ENCODE data around the gene AFAP1.

- TF ChIP-seq, protein P1, sequence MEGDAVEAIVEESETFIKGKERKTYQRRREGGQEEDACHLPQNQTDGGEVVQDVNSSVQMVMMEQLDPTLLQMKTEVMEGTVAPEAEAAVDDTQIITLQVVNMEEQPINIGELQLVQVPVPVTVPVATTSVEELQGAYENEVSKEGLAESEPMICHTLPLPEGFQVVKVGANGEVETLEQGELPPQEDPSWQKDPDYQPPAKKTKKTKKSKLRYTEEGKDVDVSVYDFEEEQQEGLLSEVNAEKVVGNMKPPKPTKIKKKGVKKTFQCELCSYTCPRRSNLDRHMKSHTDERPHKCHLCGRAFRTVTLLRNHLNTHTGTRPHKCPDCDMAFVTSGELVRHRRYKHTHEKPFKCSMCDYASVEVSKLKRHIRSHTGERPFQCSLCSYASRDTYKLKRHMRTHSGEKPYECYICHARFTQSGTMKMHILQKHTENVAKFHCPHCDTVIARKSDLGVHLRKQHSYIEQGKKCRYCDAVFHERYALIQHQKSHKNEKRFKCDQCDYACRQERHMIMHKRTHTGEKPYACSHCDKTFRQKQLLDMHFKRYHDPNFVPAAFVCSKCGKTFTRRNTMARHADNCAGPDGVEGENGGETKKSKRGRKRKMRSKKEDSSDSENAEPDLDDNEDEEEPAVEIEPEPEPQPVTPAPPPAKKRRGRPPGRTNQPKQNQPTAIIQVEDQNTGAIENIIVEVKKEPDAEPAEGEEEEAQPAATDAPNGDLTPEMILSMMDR (conservative IDR thresholded peaks at IDR 0.05; ENCODE audit: low read depth, low read length): no peak
- TF ChIP-seq EZH2 (IDR thresholded peaks at IDR 0.05; ENCODE audit: low read length, unreplicated experiment) (no peak), EZH2phosphoT487 (IDR thresholded peaks at IDR 0.05; ENCODE audit: borderline replicate concordance, low read length) (no peak)
Observed at GRCh38 chr4:7737268-7737645, 202.4 kb downstream of the AFAP1 start.
